Measurements from ENCODE around the gene WAS.

DNA sequence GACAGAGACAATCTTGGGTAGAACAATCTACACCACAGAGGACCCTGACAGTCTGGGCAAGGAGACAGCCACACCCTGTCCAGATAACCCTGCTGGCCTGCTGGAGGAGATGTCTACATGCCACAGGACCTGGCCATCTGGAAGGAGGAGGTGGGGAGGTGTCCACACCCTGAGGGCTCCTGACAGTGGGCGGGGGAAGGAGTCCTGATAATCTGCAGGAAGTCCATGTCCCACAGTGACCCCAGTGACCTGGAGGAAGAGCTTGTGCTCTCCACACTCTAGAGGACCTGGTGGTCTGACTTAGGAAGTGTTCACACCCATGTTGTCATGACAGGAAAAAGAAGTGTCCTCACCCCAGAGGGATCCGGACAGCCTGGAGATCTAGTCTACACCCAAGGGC, 18.4 kb downstream of the WAS start:
- TF ChIP-seq CTCF (IDR thresholded peaks at IDR 0.05) (no peak), POLR2A (IDR thresholded peaks at IDR 0.05) (no peak)
